A549 (cell line): ENCODE results near the gene ASPA.

Source experiments
- HOXA7 ChIP-seq: fragments of 250-450 bp; sonication (Bioruptor Pico); IDR thresholded peaks from 2 replicates; pipeline ENCODE4 v1.5.0; 2020; ENCODE audit warnings: mild to moderate bottlenecking, moderate library complexity
- MAX ChIP-seq: IDR thresholded peaks from 2 replicates; pipeline ENCODE4 v1.6.1; 2012
- RAD21 ChIP-seq, 2 experiments: fragments of >200 bp in 1 of 2; sonication (Bioruptor Twin) in 1 of 2; formaldehyde crosslinking in 1 of 2; IDR thresholded peaks in 1 of 2; conservative IDR thresholded peaks in 1 of 2; 2 replicates in 1 of 2; 3 replicates in 1 of 2; pipeline ENCODE4 v1.6.1; 2012 to 2018; ENCODE audit warnings: inconsistent platforms in 1 of 2
- REST ChIP-seq: fragments of 200-600 bp; sonication (generic); IDR thresholded peaks from 2 replicates; pipeline ENCODE4 v1.6.1; 2016; ENCODE audit warnings: antibody characterized with exemption, mild to moderate bottlenecking, moderate library complexity
- RFX5 ChIP-seq: fragments of 450-650 bp; IDR thresholded peaks from 2 replicates; pipeline ENCODE4 v1.7.1; 2014; ENCODE audit warnings: antibody characterized with exemption, mild to moderate bottlenecking, moderate library complexity
- TF ChIP-seq, protein P1 (sequence below): fragments of >200 bp; sonication (Bioruptor Twin); formaldehyde crosslinking; IDR thresholded peaks from 3 replicates; pipeline ENCODE4 v1.5.1; 2016

DNA sequence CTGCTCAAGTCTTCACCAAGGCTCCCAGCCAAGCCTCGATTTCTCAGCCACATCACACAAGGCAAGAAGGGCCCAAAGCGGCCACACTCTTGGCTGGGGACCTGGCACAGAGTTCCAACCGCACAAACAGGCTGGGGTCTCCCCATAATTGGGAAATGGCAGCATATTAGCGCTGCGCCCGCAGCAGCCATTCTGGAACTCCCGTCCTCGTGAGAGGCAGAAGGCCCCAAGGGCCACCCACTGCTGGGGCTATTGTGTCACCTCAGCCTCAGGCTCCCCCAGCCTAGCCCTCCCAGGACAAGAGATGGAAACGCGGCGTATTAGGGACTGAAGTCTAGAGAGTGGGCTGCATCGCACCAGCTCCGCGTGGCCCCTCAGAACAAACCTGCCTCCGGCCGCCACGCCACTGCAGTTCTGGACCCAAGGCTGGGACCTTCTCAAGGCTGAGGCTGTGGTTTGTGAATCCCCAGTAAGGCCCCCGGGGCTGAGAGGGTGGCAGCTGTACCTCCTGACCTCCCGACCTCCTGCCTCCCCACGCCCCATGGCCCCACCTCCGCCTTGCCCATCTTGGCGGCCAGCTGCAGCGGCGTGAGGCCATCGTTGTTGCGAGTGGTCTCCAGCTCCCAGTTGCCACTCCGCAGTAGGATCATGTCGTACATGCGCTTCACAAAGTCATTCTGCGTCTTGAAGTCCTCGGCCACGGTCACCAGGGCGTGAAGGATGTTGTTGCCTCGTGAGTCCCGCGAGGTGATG is 56.5 kb downstream of the ASPA start:
- TF ChIP-seq RAD21 (conservative IDR thresholded peaks at IDR 0.05 in 1 of 2, IDR thresholded peaks at IDR 0.05 in 1 of 2) (no peak), MAX (no peak), REST (no peak), RFX5 (no peak), HOXA7 (no peak)
- TF ChIP-seq, protein P1, sequence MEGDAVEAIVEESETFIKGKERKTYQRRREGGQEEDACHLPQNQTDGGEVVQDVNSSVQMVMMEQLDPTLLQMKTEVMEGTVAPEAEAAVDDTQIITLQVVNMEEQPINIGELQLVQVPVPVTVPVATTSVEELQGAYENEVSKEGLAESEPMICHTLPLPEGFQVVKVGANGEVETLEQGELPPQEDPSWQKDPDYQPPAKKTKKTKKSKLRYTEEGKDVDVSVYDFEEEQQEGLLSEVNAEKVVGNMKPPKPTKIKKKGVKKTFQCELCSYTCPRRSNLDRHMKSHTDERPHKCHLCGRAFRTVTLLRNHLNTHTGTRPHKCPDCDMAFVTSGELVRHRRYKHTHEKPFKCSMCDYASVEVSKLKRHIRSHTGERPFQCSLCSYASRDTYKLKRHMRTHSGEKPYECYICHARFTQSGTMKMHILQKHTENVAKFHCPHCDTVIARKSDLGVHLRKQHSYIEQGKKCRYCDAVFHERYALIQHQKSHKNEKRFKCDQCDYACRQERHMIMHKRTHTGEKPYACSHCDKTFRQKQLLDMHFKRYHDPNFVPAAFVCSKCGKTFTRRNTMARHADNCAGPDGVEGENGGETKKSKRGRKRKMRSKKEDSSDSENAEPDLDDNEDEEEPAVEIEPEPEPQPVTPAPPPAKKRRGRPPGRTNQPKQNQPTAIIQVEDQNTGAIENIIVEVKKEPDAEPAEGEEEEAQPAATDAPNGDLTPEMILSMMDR: no peak
